ENCODE results near the gene DDX17.

The DDX17 gene

GRCh38 chr22:38440747-38441350 lies 65.3 kb downstream of the DDX17 start:
- TF ChIP-seq CTCF (conservative IDR thresholded peaks at IDR 0.05) (no peak), ZFX (IDR thresholded peaks at IDR 0.05) (no peak)
- no peak overlapping the region for H3K27ac ChIP-seq

- no peak overlapping the region for H3K27ac ChIP-seq
- TF ChIP-seq ZFX (IDR thresholded peaks at IDR 0.05) = no peak
- TF ChIP-seq CTCF (conservative IDR thresholded peaks at IDR 0.05) = no peak
These were observed 68.7 kb downstream of the DDX17 start for GRCh38 chr22:38437416-38437815.

GRCh38 chr22:38436629-38437395 lies 69.3 kb downstream of the DDX17 start:
- TF ChIP-seq ZFX (IDR thresholded peaks at IDR 0.05) = no peak
- H3K27ac ChIP-seq = no peak overlapping the region

GRCh38 chr22:38435965-38436364 lies 70.1 kb downstream of the DDX17 start:
- TF ChIP-seq CTCF (conservative IDR thresholded peaks at IDR 0.05) (no peak), ZFX (IDR thresholded peaks at IDR 0.05) (no peak)
- no peak overlapping the region for H3K27ac ChIP-seq

- TF ChIP-seq ZFX (IDR thresholded peaks at IDR 0.05) (no peak), CTCF (conservative IDR thresholded peaks at IDR 0.05) (no peak)
- H3K27ac ChIP-seq = no peak overlapping the region
These were observed 71.1 kb downstream of the DDX17 start for GRCh38 chr22:38435010-38435409.

GRCh38 chr22:38433871-38434270 lies 72.2 kb downstream of the DDX17 start:
- H3K27ac ChIP-seq = no peak overlapping the region
- no peak for TF ChIP-seq ZFX (IDR thresholded peaks at IDR 0.05)
- TF ChIP-seq CTCF (conservative IDR thresholded peaks at IDR 0.05) = no peak
